Neutrophil (primary cell): ENCODE data around the gene PHF24.
A peak's percentile ranks its signal among the peaks of the same experiment; 100 is the strongest.
"Not testable (repeated sequence)": the region's sequence is repeated elsewhere in the genome, so short reads cannot be mapped to it uniquely, and the experiment has no call there.

ENCODE experiments used
- H3K27ac ChIP-seq: fragments of 200-600 bp; sonication (generic); 2 replicates; pipeline ENCODE4 v1.5.1; 2016; ENCODE audit warnings: mild to moderate bottlenecking, moderate library complexity
- H3K27me3 ChIP-seq: fragments of 200-600 bp; sonication (generic); 2 replicates; pipeline ENCODE4 v1.6.0; 2016; ENCODE audit warnings: mild to moderate bottlenecking
- H3K36me3 ChIP-seq: fragments of 200-600 bp; sonication (generic); 2 replicates; pipeline ENCODE4 v1.5.1; 2017
- H3K4me1 ChIP-seq, 2 experiments: fragments of 200-600 bp in 1 of 2; sonication (generic) in 1 of 2; 1 replicate in 1 of 2; 2 replicates in 1 of 2; pipeline versions ENCODE4 v1.5.1 to v1.6.1; 2013 to 2016; ENCODE audit warnings: low read depth in 1 of 2, low read length in 1 of 2, mild to moderate bottlenecking in 1 of 2, moderate library complexity in 1 of 2; ENCODE audit not compliant: control insufficient read depth in 1 of 2, insufficient read depth in 1 of 2
- H3K4me3 ChIP-seq, 2 experiments: fragments of 200-600 bp in 1 of 2; sonication (generic) in 1 of 2; 1 replicate in 1 of 2; 2 replicates in 1 of 2; pipeline ENCODE4 v1.5.1; 2013 to 2016; ENCODE audit warnings: low read depth in 1 of 2, low read length in 1 of 2, mild to moderate bottlenecking in 1 of 2, moderate library complexity in 1 of 2
- H3K9me3 ChIP-seq: fragments of 200-600 bp; sonication (generic); 2 replicates; pipeline ENCODE4 v1.5.1; 2016
- TF ChIP-seq, protein P1 (sequence below): fragments of 200-600 bp; sonication (generic); IDR thresholded peaks from 2 replicates; pipeline ENCODE4 v1.5.1; 2016; ENCODE audit warnings: antibody characterized with exemption

Gene PHF24

DNA sequence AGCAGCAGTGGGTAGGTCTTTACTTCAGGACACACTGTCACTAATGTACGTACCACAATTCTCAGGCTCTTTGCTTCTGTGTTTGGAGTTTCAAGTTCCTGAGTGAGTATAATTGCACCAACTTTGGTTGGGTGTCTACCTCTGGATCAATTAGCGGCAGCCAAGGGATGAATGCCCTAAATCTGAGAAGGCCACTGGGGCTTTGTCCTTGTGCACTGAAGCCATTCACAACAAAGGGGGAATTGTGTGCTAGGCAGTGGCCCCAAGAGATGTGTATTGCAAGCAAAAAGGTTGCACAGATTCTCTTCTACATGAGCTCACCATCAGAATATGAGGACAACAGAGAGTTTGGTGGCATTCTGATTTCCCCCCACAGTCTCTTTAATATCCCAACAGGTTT is 3.9 kb upstream of the PHF24 start:
- TF ChIP-seq, protein P1, sequence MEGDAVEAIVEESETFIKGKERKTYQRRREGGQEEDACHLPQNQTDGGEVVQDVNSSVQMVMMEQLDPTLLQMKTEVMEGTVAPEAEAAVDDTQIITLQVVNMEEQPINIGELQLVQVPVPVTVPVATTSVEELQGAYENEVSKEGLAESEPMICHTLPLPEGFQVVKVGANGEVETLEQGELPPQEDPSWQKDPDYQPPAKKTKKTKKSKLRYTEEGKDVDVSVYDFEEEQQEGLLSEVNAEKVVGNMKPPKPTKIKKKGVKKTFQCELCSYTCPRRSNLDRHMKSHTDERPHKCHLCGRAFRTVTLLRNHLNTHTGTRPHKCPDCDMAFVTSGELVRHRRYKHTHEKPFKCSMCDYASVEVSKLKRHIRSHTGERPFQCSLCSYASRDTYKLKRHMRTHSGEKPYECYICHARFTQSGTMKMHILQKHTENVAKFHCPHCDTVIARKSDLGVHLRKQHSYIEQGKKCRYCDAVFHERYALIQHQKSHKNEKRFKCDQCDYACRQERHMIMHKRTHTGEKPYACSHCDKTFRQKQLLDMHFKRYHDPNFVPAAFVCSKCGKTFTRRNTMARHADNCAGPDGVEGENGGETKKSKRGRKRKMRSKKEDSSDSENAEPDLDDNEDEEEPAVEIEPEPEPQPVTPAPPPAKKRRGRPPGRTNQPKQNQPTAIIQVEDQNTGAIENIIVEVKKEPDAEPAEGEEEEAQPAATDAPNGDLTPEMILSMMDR = no peak
- peaks cover 89% of the 10 kb centered on the region for H3K27me3 ChIP-seq
- no peaks in the 10 kb centered on the region for H3K9me3 ChIP-seq
- H3K36me3 ChIP-seq = no peaks in the 10 kb centered on the region
- no peak overlapping the region for H3K27ac ChIP-seq
- H3K4me1 ChIP-seq = peaks cover 4 to 10% of the 10 kb centered on the region in 2 experiments
- H3K4me3 ChIP-seq = no peak overlapping the region

- Histone ChIP-seq H3K27me3 (peaks cover 99% of the 10 kb centered on the region), H3K4me1 (peaks cover 4 to 10% of the 10 kb centered on the region in 2 experiments)
- not testable (repeated sequence) for H3K4me3 ChIP-seq, H3K9me3 ChIP-seq, H3K36me3 ChIP-seq, H3K27ac ChIP-seq
Measured at GRCh38 chr9:34956066-34956465, 2.0 kb upstream of the PHF24 start.

- Histone ChIP-seq H3K36me3 (no peaks in the 10 kb centered on the region), H3K9me3 (no peaks in the 10 kb centered on the region), H3K27ac (no peak overlapping the region), H3K4me3 (no peak overlapping the region), H3K4me1 (peaks cover 4 to 10% of the 10 kb centered on the region in 2 experiments), H3K27me3 (peaks cover 99% of the 10 kb centered on the region)
- TF ChIP-seq, protein P1 = no peak
Measured at GRCh38 chr9:34956648-34957047, 1.4 kb upstream of the PHF24 start.

DNA sequence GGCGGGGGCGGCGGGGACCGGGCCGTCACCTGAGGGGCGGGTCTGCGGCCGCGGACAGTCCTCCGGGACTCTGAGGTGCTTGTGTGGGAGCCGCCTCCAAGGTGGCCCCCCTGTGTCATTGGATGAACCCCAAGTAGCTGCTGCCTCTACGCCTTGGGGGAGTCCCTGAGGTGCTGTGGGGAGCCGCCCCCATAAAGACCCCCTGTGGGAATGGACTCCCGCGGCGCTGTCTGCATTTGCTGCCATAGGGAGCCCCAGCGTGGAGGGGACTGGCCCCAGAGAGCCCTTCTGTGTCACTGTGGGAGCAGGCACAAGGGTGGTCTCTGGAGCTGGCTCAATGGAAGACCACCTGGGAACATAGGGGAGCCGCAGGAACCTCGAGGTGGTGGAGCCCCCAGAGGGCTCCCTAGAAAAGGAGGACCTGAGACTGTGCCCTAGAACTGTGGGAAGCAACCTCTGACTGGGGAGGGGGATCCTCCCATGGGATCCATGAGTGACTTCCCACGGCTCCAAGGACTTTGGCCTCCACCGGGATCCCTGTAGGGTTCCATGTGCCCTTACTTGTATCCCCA is 412 bp downstream of the PHF24 start:
- TF ChIP-seq, protein P1 = no peak
- H3K36me3 ChIP-seq = no peaks in the 10 kb centered on the region
- no peak overlapping the region for H3K27ac ChIP-seq
- H3K9me3 ChIP-seq = no peaks in the 10 kb centered on the region
- H3K4me3 ChIP-seq = peak overlapping the region; percentile 31 to 53
- H3K27me3 ChIP-seq = peaks cover 99% of the 10 kb centered on the region
- H3K4me1 ChIP-seq = peaks cover 6 to 10% of the 10 kb centered on the region in 2 experiments

GRCh38 chr9:34959461-34959860 is 1.4 kb downstream of the PHF24 start:
- H3K27ac ChIP-seq = no peak overlapping the region
- peaks cover 99% of the 10 kb centered on the region for H3K27me3 ChIP-seq
- H3K36me3 ChIP-seq = no peaks in the 10 kb centered on the region

More at GRCh38 chr9:34959461-34959860, 1.4 kb downstream of the PHF24 start:
- Histone ChIP-seq H3K9me3 (no peaks in the 10 kb centered on the region), H3K4me1 (peaks cover 6 to 10% of the 10 kb centered on the region in 2 experiments), H3K4me3 (no peak overlapping the region)
- TF ChIP-seq, protein P1 = no peak
